IPS-15b (cell line): ENCODE results near the gene GAS2L1.

ENCODE experiments used
- H3K27me3 ChIP-seq: one replicate; pipeline ENCODE4 v1.6.1; 2013; ENCODE audit warnings: low read length; ENCODE audit not compliant: control insufficient read depth, insufficient read depth
- H3K36me3 ChIP-seq: one replicate; pipeline ENCODE4 v1.6.1; 2013; ENCODE audit warnings: low read length; ENCODE audit not compliant: control insufficient read depth, insufficient read depth
- H3K4me1 ChIP-seq: one replicate; pipeline ENCODE4 v1.6.1; 2013; ENCODE audit warnings: mild to moderate bottlenecking, low read length; ENCODE audit not compliant: control insufficient read depth, insufficient read depth
- H3K4me3 ChIP-seq: one replicate; pipeline ENCODE4 v1.5.1; 2013; ENCODE audit warnings: low read depth, low read length
- H3K9ac ChIP-seq: one replicate; pipeline ENCODE4 v1.6.1; 2013; ENCODE audit warnings: low read depth, mild to moderate bottlenecking, low read length
- H3K9me3 ChIP-seq: one replicate; pipeline ENCODE4 v1.6.1; 2013; ENCODE audit warnings: mild to moderate bottlenecking, low read length; ENCODE audit not compliant: control insufficient read depth, insufficient read depth

The GAS2L1 gene

DNA sequence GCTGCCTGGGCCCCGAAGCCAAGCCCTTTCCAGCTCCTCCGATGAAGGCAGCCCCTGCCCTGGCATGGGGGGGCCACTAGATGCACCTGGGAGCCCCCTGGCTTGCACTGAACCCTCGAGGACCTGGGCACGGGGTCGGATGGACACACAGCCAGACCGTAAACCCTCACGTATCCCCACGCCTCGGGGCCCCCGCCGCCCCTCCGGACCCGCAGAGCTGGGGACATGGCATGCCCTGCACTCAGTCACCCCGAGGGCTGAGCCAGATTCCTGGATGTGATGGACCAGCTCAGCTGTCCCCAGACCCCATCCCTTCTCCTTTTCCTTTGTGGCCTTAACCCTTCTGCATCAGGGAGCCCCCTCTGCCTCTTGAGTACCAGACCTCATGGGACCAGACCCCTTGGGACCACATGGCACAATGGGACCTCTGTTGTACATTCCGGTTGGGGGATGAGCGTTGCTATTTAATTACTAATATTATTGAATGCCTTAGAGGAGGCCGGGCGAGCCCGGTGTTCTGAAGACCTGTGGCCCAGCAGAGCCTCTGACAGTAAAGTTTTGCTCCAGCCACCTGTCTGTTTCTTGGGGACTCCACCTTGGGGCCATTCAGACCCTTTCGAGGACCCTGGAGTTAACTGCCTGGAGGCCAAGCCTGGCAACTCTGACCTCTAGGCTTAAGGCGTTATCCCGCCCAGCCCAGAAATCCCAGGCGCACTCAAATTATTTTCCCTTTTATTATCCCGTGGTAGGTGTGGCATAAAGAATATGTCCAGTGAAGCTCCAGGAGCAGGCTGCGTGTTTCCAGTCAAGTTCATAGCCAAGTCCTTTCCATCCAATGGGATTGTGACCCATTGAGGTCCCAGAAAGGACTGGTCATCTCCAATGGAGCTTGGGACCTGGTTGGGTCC, 6.0 kb downstream of the GAS2L1 start:
- H3K9me3 ChIP-seq: no peaks in the 10 kb centered on the region
- H3K4me3 ChIP-seq: no peak overlapping the region
- H3K9ac ChIP-seq: no peak overlapping the region
- H3K36me3 ChIP-seq: no peaks in the 10 kb centered on the region
- H3K4me1 ChIP-seq: peaks cover 11% of the 10 kb centered on the region
- H3K27me3 ChIP-seq: peaks cover 44% of the 10 kb centered on the region

GRCh38 chr22:29313126-29313575, 6.7 kb downstream of the GAS2L1 start:
- Histone ChIP-seq H3K27me3 (peaks cover 45% of the 10 kb centered on the region), H3K4me3 (no peak overlapping the region), H3K9me3 (no peaks in the 10 kb centered on the region), H3K4me1 (peaks cover 11% of the 10 kb centered on the region), H3K9ac (no peak overlapping the region), H3K36me3 (no peaks in the 10 kb centered on the region)

DNA sequence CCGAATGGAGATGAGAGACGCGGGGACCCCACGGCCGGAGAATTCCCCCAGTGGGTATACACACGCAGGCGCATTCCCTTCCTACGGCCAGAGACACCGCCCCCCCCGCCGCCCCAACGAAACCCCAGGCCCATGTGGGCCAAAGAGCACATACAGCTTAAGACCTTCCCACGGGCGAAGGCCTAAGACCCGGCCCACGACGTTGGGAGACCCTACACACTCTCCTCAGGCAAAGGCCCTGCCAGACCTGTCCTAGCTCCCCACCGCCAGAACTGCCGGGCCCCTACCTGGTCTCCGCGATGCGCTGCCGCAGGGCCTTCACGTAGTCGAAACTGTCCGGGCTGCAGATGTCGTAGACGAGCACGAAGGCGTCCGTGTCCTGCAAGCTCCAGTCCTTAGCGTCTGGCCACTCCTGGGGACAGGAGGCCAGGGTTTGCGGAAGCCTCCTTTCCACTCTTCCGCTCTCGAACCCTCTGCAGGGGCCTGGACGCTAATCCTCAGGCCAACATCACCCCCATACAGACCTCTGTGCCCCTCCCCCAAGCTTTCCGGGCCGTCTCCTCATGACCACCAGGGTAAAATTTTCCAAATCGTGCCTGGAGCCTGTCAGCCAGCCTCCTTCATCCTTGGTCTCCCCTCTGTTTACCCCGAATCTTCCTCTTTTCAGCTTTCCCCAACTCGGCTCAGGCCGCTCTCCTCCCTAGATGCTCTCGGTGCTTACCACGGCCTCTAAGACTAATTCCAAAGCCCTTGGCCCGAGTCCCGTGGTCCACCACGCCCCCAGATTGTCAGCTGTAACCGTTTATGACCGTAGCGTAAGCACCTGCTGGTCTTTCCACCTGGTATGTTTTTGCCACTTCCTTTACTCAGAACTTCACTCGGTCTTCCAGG, 7.4 kb downstream of the GAS2L1 start:
- peaks cover 11% of the 10 kb centered on the region for H3K4me1 ChIP-seq
- no peaks in the 10 kb centered on the region for H3K36me3 ChIP-seq
- H3K4me3 ChIP-seq: peak overlapping the region; percentile 48
- H3K27me3 ChIP-seq: peaks cover 45% of the 10 kb centered on the region
- no peaks in the 10 kb centered on the region for H3K9me3 ChIP-seq
- no peak overlapping the region for H3K9ac ChIP-seq

GRCh38 chr22:29314537-29315285, 8.3 kb downstream of the GAS2L1 start:
- Histone ChIP-seq H3K9me3 (no peaks in the 10 kb centered on the region), H3K27me3 (peaks cover 45% of the 10 kb centered on the region), H3K9ac (no peak overlapping the region), H3K36me3 (no peaks in the 10 kb centered on the region), H3K4me1 (peaks cover 11% of the 10 kb centered on the region), H3K4me3 (peak overlapping the region; percentile 48)

- no peak within 1 kb of the TSS for H3K9ac ChIP-seq
Observed at GRCh38 chr22:29315286-29316140, 9.1 kb downstream of the GAS2L1 start, which contains the start of gene RASL10A. Gene RASL10A (minus strand): TSS chr22:29315697. CDS start chr22:29315246, 451 bp downstream.

GRCh38 chr22:29316141-29316828, 9.8 kb downstream of the GAS2L1 start:
- Histone ChIP-seq H3K4me3 (peak overlapping the region; percentile 48), H3K4me1 (peaks cover 11% of the 10 kb centered on the region), H3K9ac (no peak overlapping the region), H3K27me3 (peaks cover 45% of the 10 kb centered on the region), H3K36me3 (no peaks in the 10 kb centered on the region), H3K9me3 (no peaks in the 10 kb centered on the region)

More at GRCh38 chr22:29315286-29316140, 9.1 kb downstream of the GAS2L1 start, which contains the start of gene RASL10A:
- H3K27me3 ChIP-seq: peaks cover 45% of the 10 kb centered on the region
- no peaks in the 10 kb centered on the region for H3K9me3 ChIP-seq
- H3K4me3 ChIP-seq: peak within 1 kb of the TSS; percentile 48
- H3K36me3 ChIP-seq: no peaks in the 10 kb centered on the region
- H3K4me1 ChIP-seq: peaks cover 11% of the 10 kb centered on the region

GRCh38 chr22:29317827-29318454, 11.5 kb downstream of the GAS2L1 start:
- Histone ChIP-seq H3K4me3 (no peak overlapping the region), H3K27me3 (peaks cover 41% of the 10 kb centered on the region), H3K36me3 (no peaks in the 10 kb centered on the region), H3K4me1 (peaks cover 9% of the 10 kb centered on the region), H3K9ac (no peak overlapping the region), H3K9me3 (no peaks in the 10 kb centered on the region)

DNA sequence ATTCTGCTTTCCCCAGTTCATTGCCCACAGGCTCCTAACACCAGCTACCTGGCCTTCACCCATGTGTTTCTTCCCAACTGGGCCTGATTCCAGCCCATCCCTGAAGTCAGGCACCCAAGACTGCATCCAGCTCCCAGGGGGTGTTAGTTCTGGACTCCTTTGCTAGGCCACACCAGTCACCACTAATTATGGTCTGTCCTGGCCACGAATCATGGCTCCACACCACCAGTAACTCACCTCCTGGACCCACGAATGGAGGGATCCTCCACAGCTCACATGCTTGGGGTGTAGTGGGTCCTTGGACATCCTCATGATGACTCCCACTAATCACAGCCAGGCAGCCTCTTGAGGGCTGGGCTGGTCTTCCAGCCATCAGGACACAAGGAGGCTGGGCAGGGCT, 12.6 kb downstream of the GAS2L1 start:
- no peak overlapping the region for H3K4me3 ChIP-seq
- peaks cover 32% of the 10 kb centered on the region for H3K27me3 ChIP-seq
- H3K9ac ChIP-seq: no peak overlapping the region
- peaks cover 4% of the 10 kb centered on the region for H3K4me1 ChIP-seq
- no peaks in the 10 kb centered on the region for H3K36me3 ChIP-seq
- H3K9me3 ChIP-seq: no peaks in the 10 kb centered on the region

DNA sequence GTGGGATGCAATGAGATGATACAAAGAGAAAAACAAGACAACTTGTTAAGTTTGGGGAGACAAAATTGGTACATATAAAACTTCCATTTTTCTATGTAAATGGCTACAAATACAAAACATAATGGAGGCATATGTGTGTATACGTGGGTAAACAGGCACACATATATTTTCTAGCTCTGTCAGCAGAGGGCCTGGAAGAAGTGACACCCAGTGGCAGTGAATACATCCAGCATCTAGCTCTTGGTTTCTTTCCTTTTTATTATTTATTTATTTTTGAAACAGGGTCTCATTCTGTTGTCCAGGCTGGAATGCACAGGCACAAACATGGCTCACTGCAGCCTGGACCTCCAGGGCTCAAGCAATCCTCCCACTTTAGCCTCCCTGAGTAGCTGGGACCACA, 14.1 kb downstream of the GAS2L1 start:
- Histone ChIP-seq H3K4me1 (no peaks in the 10 kb centered on the region), H3K27me3 (peaks cover 19% of the 10 kb centered on the region), H3K9ac (no peak overlapping the region), H3K4me3 (no peak overlapping the region), H3K9me3 (no peaks in the 10 kb centered on the region), H3K36me3 (no peaks in the 10 kb centered on the region)

GRCh38 chr22:29323641-29324040, 17.2 kb downstream of the GAS2L1 start:
- no peak overlapping the region for H3K4me3 ChIP-seq
- H3K36me3 ChIP-seq: peaks cover 20% of the 10 kb centered on the region
- H3K9ac ChIP-seq: no peak overlapping the region
- H3K9me3 ChIP-seq: no peaks in the 10 kb centered on the region
- H3K27me3 ChIP-seq: no peaks in the 10 kb centered on the region
- H3K4me1 ChIP-seq: no peaks in the 10 kb centered on the region
